ENCODE data around the gene POLR3K.

POLR3K gene

GRCh38 chr16:84718-85406 lies 31.5 kb upstream of the POLR3K start (continued):
- TF ChIP-seq, protein P1, sequence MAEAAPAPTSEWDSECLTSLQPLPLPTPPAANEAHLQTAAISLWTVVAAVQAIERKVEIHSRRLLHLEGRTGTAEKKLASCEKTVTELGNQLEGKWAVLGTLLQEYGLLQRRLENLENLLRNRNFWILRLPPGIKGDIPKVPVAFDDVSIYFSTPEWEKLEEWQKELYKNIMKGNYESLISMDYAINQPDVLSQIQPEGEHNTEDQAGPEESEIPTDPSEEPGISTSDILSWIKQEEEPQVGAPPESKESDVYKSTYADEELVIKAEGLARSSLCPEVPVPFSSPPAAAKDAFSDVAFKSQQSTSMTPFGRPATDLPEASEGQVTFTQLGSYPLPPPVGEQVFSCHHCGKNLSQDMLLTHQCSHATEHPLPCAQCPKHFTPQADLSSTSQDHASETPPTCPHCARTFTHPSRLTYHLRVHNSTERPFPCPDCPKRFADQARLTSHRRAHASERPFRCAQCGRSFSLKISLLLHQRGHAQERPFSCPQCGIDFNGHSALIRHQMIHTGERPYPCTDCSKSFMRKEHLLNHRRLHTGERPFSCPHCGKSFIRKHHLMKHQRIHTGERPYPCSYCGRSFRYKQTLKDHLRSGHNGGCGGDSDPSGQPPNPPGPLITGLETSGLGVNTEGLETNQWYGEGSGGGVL (tag by site-specific recombination; IDR thresholded peaks at IDR 0.05): 0 out of 2 replicates have a peak, but pooled peaks have one; percentile 13
- TF ChIP-seq, protein P2, sequence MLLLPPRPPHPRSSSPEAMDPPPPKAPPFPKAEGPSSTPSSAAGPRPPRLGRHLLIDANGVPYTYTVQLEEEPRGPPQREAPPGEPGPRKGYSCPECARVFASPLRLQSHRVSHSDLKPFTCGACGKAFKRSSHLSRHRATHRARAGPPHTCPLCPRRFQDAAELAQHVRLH (tag by site-specific recombination; IDR thresholded peaks at IDR 0.05): no peak
- TF ChIP-seq ZNF2 (tag by site-specific recombination; IDR thresholded peaks at IDR 0.05) (no peak), ZNF596 (tag by site-specific recombination; IDR thresholded peaks at IDR 0.05) (no peak), ZNF221 (tag by site-specific recombination; IDR thresholded peaks at IDR 0.05; ENCODE audit: borderline replicate concordance) (no peak), ZIC2 (tag by site-specific recombination; IDR thresholded peaks at IDR 0.05) (peak; percentile 25), SP2 (tag by site-specific recombination; IDR thresholded peaks at IDR 0.05) (peak; percentile 20; the same call in 1 of the 2 replicates), ZFHX2 (tag by site-specific recombination; conservative IDR thresholded peaks at IDR 0.05) (peak; percentile 86), KLF9 (tag by site-specific recombination; IDR thresholded peaks at IDR 0.05; ENCODE audit: low read depth) (no peak), ZNF354C (tag by site-specific recombination; IDR thresholded peaks at IDR 0.05; ENCODE audit: borderline replicate concordance, low read depth) (no peak), ZNF76 (tag by site-specific recombination; IDR thresholded peaks at IDR 0.05; ENCODE audit: borderline replicate concordance, low read depth) (no peak), SETDB1 (IDR thresholded peaks at IDR 0.05; ENCODE audit: insufficient read length, low read length) (no peak), ZNF23 (tag by site-specific recombination; IDR thresholded peaks at IDR 0.05; ENCODE audit: borderline replicate concordance) (no peak), GLIS1 (tag by site-specific recombination; IDR thresholded peaks at IDR 0.05) (peak; percentile 78), ZBTB10 (tag by site-specific recombination; IDR thresholded peaks at IDR 0.05) (no peak), RBAK (tag by site-specific recombination; IDR thresholded peaks at IDR 0.05) (no peak), ZNF280D (tag by site-specific recombination; IDR thresholded peaks at IDR 0.05) (no peak), ZNF558 (tag by site-specific recombination; IDR thresholded peaks at IDR 0.05) (no peak)
- TF ChIP-seq, protein P3, sequence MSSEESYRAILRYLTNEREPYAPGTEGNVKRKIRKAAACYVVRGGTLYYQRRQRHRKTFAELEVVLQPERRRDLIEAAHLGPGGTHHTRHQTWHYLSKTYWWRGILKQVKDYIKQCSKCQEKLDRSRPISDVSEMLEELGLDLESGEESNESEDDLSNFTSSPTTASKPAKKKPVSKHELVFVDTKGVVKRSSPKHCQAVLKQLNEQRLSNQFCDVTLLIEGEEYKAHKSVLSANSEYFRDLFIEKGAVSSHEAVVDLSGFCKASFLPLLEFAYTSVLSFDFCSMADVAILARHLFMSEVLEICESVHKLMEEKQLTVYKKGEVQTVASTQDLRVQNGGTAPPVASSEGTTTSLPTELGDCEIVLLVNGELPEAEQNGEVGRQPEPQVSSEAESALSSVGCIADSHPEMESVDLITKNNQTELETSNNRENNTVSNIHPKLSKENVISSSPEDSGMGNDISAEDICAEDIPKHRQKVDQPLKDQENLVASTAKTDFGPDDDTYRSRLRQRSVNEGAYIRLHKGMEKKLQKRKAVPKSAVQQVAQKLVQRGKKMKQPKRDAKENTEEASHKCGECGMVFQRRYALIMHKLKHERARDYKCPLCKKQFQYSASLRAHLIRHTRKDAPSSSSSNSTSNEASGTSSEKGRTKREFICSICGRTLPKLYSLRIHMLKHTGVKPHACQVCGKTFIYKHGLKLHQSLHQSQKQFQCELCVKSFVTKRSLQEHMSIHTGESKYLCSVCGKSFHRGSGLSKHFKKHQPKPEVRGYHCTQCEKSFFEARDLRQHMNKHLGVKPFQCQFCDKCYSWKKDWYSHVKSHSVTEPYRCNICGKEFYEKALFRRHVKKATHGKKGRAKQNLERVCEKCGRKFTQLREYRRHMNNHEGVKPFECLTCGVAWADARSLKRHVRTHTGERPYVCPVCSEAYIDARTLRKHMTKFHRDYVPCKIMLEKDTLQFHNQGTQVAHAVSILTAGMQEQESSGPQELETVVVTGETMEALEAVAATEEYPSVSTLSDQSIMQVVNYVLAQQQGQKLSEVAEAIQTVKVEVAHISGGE (tag by site-specific recombination; conservative IDR thresholded peaks at IDR 0.05; ENCODE audit: low read depth): no peak
- TF ChIP-seq, protein P4, sequence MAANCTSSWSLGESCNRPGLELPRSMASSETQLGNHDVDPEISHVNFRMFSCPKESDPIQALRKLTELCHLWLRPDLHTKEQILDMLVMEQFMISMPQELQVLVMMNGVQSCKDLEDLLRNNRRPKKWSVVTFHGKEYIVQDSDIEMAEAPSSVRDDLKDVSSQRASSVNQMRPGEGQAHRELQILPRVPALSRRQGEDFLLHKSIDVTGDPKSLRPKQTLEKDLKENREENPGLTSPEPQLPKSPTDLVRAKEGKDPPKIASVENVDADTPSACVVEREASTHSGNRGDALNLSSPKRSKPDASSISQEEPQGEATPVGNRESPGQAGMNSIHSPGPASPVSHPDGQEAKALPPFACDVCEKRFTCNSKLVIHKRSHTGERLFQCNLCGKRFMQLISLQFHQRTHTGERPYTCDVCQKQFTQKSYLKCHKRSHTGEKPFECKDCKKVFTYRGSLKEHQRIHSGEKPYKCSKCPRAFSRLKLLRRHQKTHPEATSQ (tag by site-specific recombination; IDR thresholded peaks at IDR 0.05): no peak
- TF ChIP-seq, protein P5, sequence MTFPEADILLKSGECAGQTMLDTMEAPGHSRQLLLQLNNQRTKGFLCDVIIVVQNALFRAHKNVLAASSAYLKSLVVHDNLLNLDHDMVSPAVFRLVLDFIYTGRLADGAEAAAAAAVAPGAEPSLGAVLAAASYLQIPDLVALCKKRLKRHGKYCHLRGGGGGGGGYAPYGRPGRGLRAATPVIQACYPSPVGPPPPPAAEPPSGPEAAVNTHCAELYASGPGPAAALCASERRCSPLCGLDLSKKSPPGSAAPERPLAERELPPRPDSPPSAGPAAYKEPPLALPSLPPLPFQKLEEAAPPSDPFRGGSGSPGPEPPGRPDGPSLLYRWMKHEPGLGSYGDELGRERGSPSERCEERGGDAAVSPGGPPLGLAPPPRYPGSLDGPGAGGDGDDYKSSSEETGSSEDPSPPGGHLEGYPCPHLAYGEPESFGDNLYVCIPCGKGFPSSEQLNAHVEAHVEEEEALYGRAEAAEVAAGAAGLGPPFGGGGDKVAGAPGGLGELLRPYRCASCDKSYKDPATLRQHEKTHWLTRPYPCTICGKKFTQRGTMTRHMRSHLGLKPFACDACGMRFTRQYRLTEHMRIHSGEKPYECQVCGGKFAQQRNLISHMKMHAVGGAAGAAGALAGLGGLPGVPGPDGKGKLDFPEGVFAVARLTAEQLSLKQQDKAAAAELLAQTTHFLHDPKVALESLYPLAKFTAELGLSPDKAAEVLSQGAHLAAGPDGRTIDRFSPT (tag by site-specific recombination; IDR thresholded peaks at IDR 0.05): no peak
- TF ChIP-seq, protein P6, sequence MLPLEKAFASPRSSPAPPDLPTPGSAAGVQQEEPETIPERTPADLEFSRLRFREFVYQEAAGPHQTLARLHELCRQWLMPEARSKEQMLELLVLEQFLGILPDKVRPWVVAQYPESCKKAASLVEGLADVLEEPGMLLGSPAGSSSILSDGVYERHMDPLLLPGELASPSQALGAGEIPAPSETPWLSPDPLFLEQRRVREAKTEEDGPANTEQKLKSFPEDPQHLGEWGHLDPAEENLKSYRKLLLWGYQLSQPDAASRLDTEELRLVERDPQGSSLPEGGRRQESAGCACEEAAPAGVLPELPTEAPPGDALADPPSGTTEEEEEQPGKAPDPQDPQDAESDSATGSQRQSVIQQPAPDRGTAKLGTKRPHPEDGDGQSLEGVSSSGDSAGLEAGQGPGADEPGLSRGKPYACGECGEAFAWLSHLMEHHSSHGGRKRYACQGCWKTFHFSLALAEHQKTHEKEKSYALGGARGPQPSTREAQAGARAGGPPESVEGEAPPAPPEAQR (tag by site-specific recombination; IDR thresholded peaks at IDR 0.05): no peak

Data from HEK293 (cell line).